ENCODE data around the gene CNOT3. TPM values are rescaled to one million over a fixed set of nuclear protein-coding genes. Genes with fewer than 3 reads are reported as not detected.
"Not testable (repeated sequence)": the region's sequence is repeated elsewhere in the genome, so short reads cannot be mapped to it uniquely, and the experiment has no call there.

CNOT3 gene
- total RNA-seq (10 to 100 TPM; 75.1 to 81.7 TPM), polyA plus RNA-seq (14.8 TPM)

GRCh38 chr19:54137699-54138488 is at the start of gene CNOT3:
TSS of gene CNOT3 (plus strand) at chr19:54137762. CDS start at chr19:54142979, 5,217 bp downstream.
- H3K27ac Mint-ChIP-seq = peak within 1 kb of the TSS; percentile 87 to 98 (median 92)
- ChIA-PET POLR2A (interaction anchor here (0.9 to 2.3 kb wide), 18 partner anchors 11 to 311 kb away, joined by 3 to 60 read pairs (median 4); partner anchors contain the start of genes LENG1, LENG8, MBOAT7 and MYADM), CTCF (interaction anchor here (1.1 to 2.2 kb wide), 5 partner anchors 22 to 94 kb away, joined by 3 to 11 read pairs (median 7); partner anchors contain the start of genes LENG1, MBOAT7, PRPF31 and TFPT)
- Histone ChIP-seq H3K4me1 (ENCODE audit: insufficient read depth, low read length) (peaks cover 39% of the 10 kb centered on the region), H3K27me3 (ENCODE audit: insufficient read depth, low read length, poor library complexity, severe bottlenecking) (no peaks in the 10 kb centered on the region), H3K9me3 (ENCODE audit: low read length) (no peaks in the 10 kb centered on the region), H3K27ac (ENCODE audit: low read depth, low read length) (peak within 1 kb of the TSS; percentile 90), H3K4me3 (ENCODE audit: low read length) (peak within 1 kb of the TSS; percentile 87), H3K36me3 (ENCODE audit: insufficient read depth, low read length) (peaks cover 7% of the 10 kb centered on the region)
- no peaks in the 10 kb centered on the region for H3K9me3 Mint-ChIP-seq
- H3K4me3 Mint-ChIP-seq = peak within 1 kb of the TSS; percentile 84 to 94 (median 90)
- DNase-seq = peak in 4 of 5 donors; percentile 38 to 66 (median 48)
- peaks cover 0 to 39% (median 0%) of the 10 kb centered on the region in 3 donors for H3K36me3 Mint-ChIP-seq
- H3K4me1 Mint-ChIP-seq = peaks cover 40 to 56% (median 54%) of the 10 kb centered on the region in 3 donors
- peaks cover 0 to 1% of the 10 kb centered on the region in 2 donors for H3K27me3 Mint-ChIP-seq

- H3K36me3 ChIP-seq (ENCODE audit: insufficient read depth, low read length) = no peaks in the 10 kb centered on the region
- H3K9me3 Mint-ChIP-seq = peaks cover 0 to 5% (median 0%) of the 10 kb centered on the region in 5 donors
- H3K4me3 Mint-ChIP-seq = peak overlapping the region in 4 of 7 donors; percentile 12 to 53 (median 40)
- H3K4me3 ChIP-seq (ENCODE audit: low read length) = no peak overlapping the region
- POLR2A ChIA-PET = no interaction called here
- no peaks in the 10 kb centered on the region for H3K36me3 Mint-ChIP-seq
- H3K9me3 ChIP-seq (ENCODE audit: low read length) = no peaks in the 10 kb centered on the region
- CTCF ChIA-PET = no interaction called here
- H3K27me3 ChIP-seq (ENCODE audit: insufficient read depth, low read length, poor library complexity, severe bottlenecking) = peaks cover 1% of the 10 kb centered on the region
- peak overlapping the region in 1 of 8 donors; percentile 17 for H3K27ac Mint-ChIP-seq
- no peak overlapping the region for H3K27ac ChIP-seq (ENCODE audit: low read depth, low read length)
- peaks cover 9 to 23% (median 19%) of the 10 kb centered on the region in 3 donors for H3K4me1 Mint-ChIP-seq
- peaks cover 11% of the 10 kb centered on the region for H3K4me1 ChIP-seq (ENCODE audit: insufficient read depth, low read length)
- H3K27me3 Mint-ChIP-seq = peaks cover 10 to 18% of the 10 kb centered on the region in 2 donors
- DNase-seq = no peak
These were observed 43.0 kb upstream of the CNOT3 start for GRCh38 chr19:54094426-54095000.

- Mint-ChIP-seq H3K4me1 (peaks cover 9 to 23% (median 19%) of the 10 kb centered on the region in 3 donors), H3K4me3 (peak overlapping the region in 5 of 7 donors; percentile 23 to 87 (median 26)), H3K27me3 (peaks cover 9 to 17% of the 10 kb centered on the region in 2 donors), H3K27ac (no peak overlapping the region), H3K36me3 (no peaks in the 10 kb centered on the region), H3K9me3 (peaks cover 0 to 5% (median 0%) of the 10 kb centered on the region in 5 donors)
- H3K27me3 ChIP-seq (ENCODE audit: insufficient read depth, low read length, poor library complexity, severe bottlenecking) = no peaks in the 10 kb centered on the region
- peaks cover 11% of the 10 kb centered on the region for H3K4me1 ChIP-seq (ENCODE audit: insufficient read depth, low read length)
- DNase-seq = no peak
- ChIA-PET CTCF (interaction anchor here (0.8 to 1.8 kb wide), 2 partner anchors 42 to 254 kb away, joined by 4 to 5 read pairs; partner anchors contain the start of gene CNOT3), POLR2A (interaction anchor here (0.9 to 2.7 kb wide), 3 partner anchors 20 to 1244 kb away, joined by 3 to 14 read pairs (median 5); partner anchors contain the start of genes CNOT3, KMT5C, PRPF31 and TFPT)
- no peaks in the 10 kb centered on the region for H3K9me3 ChIP-seq (ENCODE audit: low read length)
- H3K27ac ChIP-seq (ENCODE audit: low read depth, low read length) = no peak overlapping the region
- peak overlapping the region; percentile 36 for H3K4me3 ChIP-seq (ENCODE audit: low read length)
- H3K36me3 ChIP-seq (ENCODE audit: insufficient read depth, low read length) = no peaks in the 10 kb centered on the region
These were observed 42.3 kb upstream of the CNOT3 start for GRCh38 chr19:54095136-54095858.

- not testable (repeated sequence) for H3K36me3 ChIP-seq (ENCODE audit: insufficient read depth, low read length); H3K27ac ChIP-seq (ENCODE audit: low read depth, low read length); H3K36me3 Mint-ChIP-seq; H3K27me3 ChIP-seq (ENCODE audit: insufficient read depth, low read length, poor library complexity, severe bottlenecking); H3K9me3 Mint-ChIP-seq; H3K9me3 ChIP-seq (ENCODE audit: low read length)
- Mint-ChIP-seq H3K27ac (peak overlapping the region; percentile 58 to 98 (median 80)), H3K4me3 (peak overlapping the region; percentile 69 to 88 (median 83)), H3K27me3 (peaks cover 9 to 13% of the 10 kb centered on the region in 2 donors), H3K4me1 (peaks cover 9 to 24% (median 20%) of the 10 kb centered on the region in 3 donors)
- ChIA-PET CTCF (interaction anchor here (0.8 to 1.8 kb wide), 3 partner anchors 10 to 255 kb away, joined by 4 to 5 read pairs (median 4); partner anchors contain the start of gene CNOT3), POLR2A (interaction anchor here (0.9 to 2.7 kb wide), 3 partner anchors 19 to 1243 kb away, joined by 3 to 14 read pairs (median 5); partner anchors contain the start of genes CNOT3, KMT5C, PRPF31 and TFPT)
- Histone ChIP-seq H3K4me1 (ENCODE audit: insufficient read depth, low read length) (peaks cover 11% of the 10 kb centered on the region), H3K4me3 (ENCODE audit: low read length) (peak overlapping the region; percentile 36)
- DNase-seq = peak; percentile 38 to 73 (median 42)
These were observed 41.5 kb upstream of the CNOT3 start for GRCh38 chr19:54095859-54096616.

GRCh38 chr19:54096617-54097106 is 40.9 kb upstream of the CNOT3 start:
- Mint-ChIP-seq H3K4me3 (peak overlapping the region; percentile 30 to 88 (median 72)), H3K9me3 (peaks cover 0 to 5% (median 0%) of the 10 kb centered on the region in 5 donors), H3K36me3 (no peaks in the 10 kb centered on the region), H3K27ac (peak overlapping the region; percentile 35 to 92 (median 78)), H3K27me3 (peaks cover 9 to 10% of the 10 kb centered on the region in 2 donors), H3K4me1 (peaks cover 13 to 27% (median 24%) of the 10 kb centered on the region in 3 donors)
- Histone ChIP-seq H3K27me3 (ENCODE audit: insufficient read depth, low read length, poor library complexity, severe bottlenecking) (no peaks in the 10 kb centered on the region), H3K9me3 (ENCODE audit: low read length) (no peaks in the 10 kb centered on the region), H3K4me3 (ENCODE audit: low read length) (no peak overlapping the region), H3K4me1 (ENCODE audit: insufficient read depth, low read length) (peaks cover 11% of the 10 kb centered on the region), H3K27ac (ENCODE audit: low read depth, low read length) (no peak overlapping the region), H3K36me3 (ENCODE audit: insufficient read depth, low read length) (no peaks in the 10 kb centered on the region)
- DNase-seq = peak in 2 of 5 donors; percentile 35 to 54
- ChIA-PET POLR2A (interaction anchor here (1.5 to 2.7 kb wide), 2 partner anchors 18 to 40 kb away, joined by 5 to 14 read pairs; partner anchors contain the start of genes CNOT3, PRPF31 and TFPT), CTCF (interaction anchor here (1.4 to 1.8 kb wide), 2 partner anchors 11 to 40 kb away, joined by 4 to 5 read pairs; partner anchors contain the start of gene CNOT3)

GRCh38 chr19:54099190-54099902 is 38.2 kb upstream of the CNOT3 start:
- Histone ChIP-seq H3K27ac (ENCODE audit: low read depth, low read length) (no peak overlapping the region), H3K36me3 (ENCODE audit: insufficient read depth, low read length) (no peaks in the 10 kb centered on the region), H3K9me3 (ENCODE audit: low read length) (no peaks in the 10 kb centered on the region), H3K27me3 (ENCODE audit: insufficient read depth, low read length, poor library complexity, severe bottlenecking) (no peaks in the 10 kb centered on the region), H3K4me3 (ENCODE audit: low read length) (no peak overlapping the region), H3K4me1 (ENCODE audit: insufficient read depth, low read length) (peaks cover 23% of the 10 kb centered on the region)
- CTCF ChIA-PET = no interaction called here
- H3K9me3 Mint-ChIP-seq = peaks cover 0 to 2% (median 0%) of the 10 kb centered on the region in 5 donors
- H3K4me1 Mint-ChIP-seq = peaks cover 21 to 39% (median 34%) of the 10 kb centered on the region in 3 donors
- H3K27me3 Mint-ChIP-seq = peaks cover 1 to 5% of the 10 kb centered on the region in 2 donors
- H3K27ac Mint-ChIP-seq = peak overlapping the region in 1 of 8 donors; percentile 4
- H3K4me3 Mint-ChIP-seq = peak overlapping the region in 1 of 7 donors; percentile 4
- POLR2A ChIA-PET = no interaction called here
- no peak for DNase-seq
- H3K36me3 Mint-ChIP-seq = peaks cover 0 to 4% (median 0%) of the 10 kb centered on the region in 3 donors
